GM21723 (cell line): ENCODE measurements around the gene UBAC2.
"Not testable (repeated sequence)": the region's sequence is repeated elsewhere in the genome, so short reads cannot be mapped to it uniquely, and the experiment has no call there.

Experiments
- ATAC-seq: cut with Tn5 transposase; IDR thresholded peaks from one replicate; pipeline ENCODE4 v1.9.1; 2021; ENCODE audit warnings: mild to moderate bottlenecking, moderate library complexity; ENCODE audit not compliant: unreplicated experiment

The UBAC2 gene

GRCh38 chr13:99405966-99406365, 205.3 kb downstream of the UBAC2 start:
- no peak for ATAC-seq

- no peak for ATAC-seq
Observed at GRCh38 chr13:99406799-99407201, 206.1 kb downstream of the UBAC2 start.

GRCh38 chr13:99407906-99408702, 207.4 kb downstream of the UBAC2 start:
- no peak for ATAC-seq

GRCh38 chr13:99408703-99409000, 208.0 kb downstream of the UBAC2 start:
- ATAC-seq: no peak

GRCh38 chr13:99409461-99410083, 208.9 kb downstream of the UBAC2 start:
- not testable (repeated sequence) for ATAC-seq

GRCh38 chr13:99410646-99411475, 210.2 kb downstream of the UBAC2 start:
- ATAC-seq: not testable (repeated sequence)

- no peak for ATAC-seq
Observed at GRCh38 chr13:99412856-99413255, 212.2 kb downstream of the UBAC2 start.

- ATAC-seq: no peak
Observed at GRCh38 chr13:99414048-99414995, 213.7 kb downstream of the UBAC2 start.

- ATAC-seq: no peak
Observed at GRCh38 chr13:99415014-99415650, 214.5 kb downstream of the UBAC2 start.

- ATAC-seq: no peak
Observed at GRCh38 chr13:99415851-99416331, 215.2 kb downstream of the UBAC2 start.

GRCh38 chr13:99416411-99417121, 215.9 kb downstream of the UBAC2 start:
- no peak for ATAC-seq

- ATAC-seq: no peak
Observed at GRCh38 chr13:99417201-99418102, 216.8 kb downstream of the UBAC2 start.

- ATAC-seq: no peak
Observed at GRCh38 chr13:99418103-99418842, 217.6 kb downstream of the UBAC2 start.

- ATAC-seq: no peak
Observed at GRCh38 chr13:99418843-99419140, 218.1 kb downstream of the UBAC2 start.

GRCh38 chr13:99419591-99420243, 219.1 kb downstream of the UBAC2 start:
- ATAC-seq: no peak

- no peak for ATAC-seq
Observed at GRCh38 chr13:99421271-99421670, 220.6 kb downstream of the UBAC2 start.
